T-cell (primary cell): ENCODE results near the gene TAP2. TPM values are rescaled to one million over a fixed set of nuclear protein-coding genes. Genes with fewer than 3 reads are reported as not detected.
A peak's percentile ranks its signal among the peaks of the same experiment; 100 is the strongest.

ENCODE experiments used
- ATAC-seq, 4 experiments: fragments of 200-7000 bp in 3 of 4; fragments of 150-1000 bp in 1 of 4; cut with Tn5 transposase; replicated peaks in 1 of 4; 1 replicate in 3 of 4; 2 replicates in 1 of 4; pipeline ENCODE4 v1.10.0; 2021; ENCODE audit warnings: moderate library complexity in 3 of 4, mild to moderate bottlenecking in 2 of 4, moderate number of reproducible peaks in 1 of 4
- CTCF ChIA-PET, 2 donors: fragments of 300-600 bp; sonication (Branson Sonifier 250); formaldehyde crosslinking; loops; one replicate each; lab custom pipeline; 2022; ENCODE audit warnings: antibody characterized with exemption in 2 of 2; lab: Charles Lee
- POLR2A ChIA-PET, 2 donors: fragments of 300-600 bp; sonication (Branson Sonifier 250); formaldehyde crosslinking; loops; one replicate each; lab custom pipeline; 2022; ENCODE audit warnings: antibody characterized with exemption in 2 of 2; lab: Charles Lee
- DNase-seq, 35 experiments: peaks; one replicate each; pipeline versions ENCODE4 v3.0.0 to v3.0.0-alpha.2; 2013 to 2023
- H3K27ac ChIP-seq: one replicate; pipeline ENCODE4 v1.5.1; 2013; ENCODE audit warnings: low read length
- H3K27me3 ChIP-seq, 2 experiments: replicated peaks in 1 of 2; 1 replicate in 1 of 2; 2 replicates in 1 of 2; pipeline versions ENCODE4 v1.6.1 to v1.7.0; 2013; ENCODE audit warnings: low read length in 1 of 2, mixed read lengths in 1 of 2; ENCODE audit not compliant: control insufficient read depth in 2 of 2, insufficient read depth in 2 of 2; ENCODE audit errors: extremely low read depth in 1 of 2
- H3K36me3 ChIP-seq, 2 donors: 1 replicate in 1 of 2; 2 replicates in 1 of 2; pipeline versions ENCODE4 v1.6.1 to v1.7.0; 2013; ENCODE audit warnings: low read length in 1 of 2; ENCODE audit not compliant: control insufficient read depth in 2 of 2, insufficient read depth in 1 of 2; ENCODE audit errors: extremely low read depth in 1 of 2
- H3K4me1 ChIP-seq, 2 experiments: 1 replicate in 1 of 2; 2 replicates in 1 of 2; pipeline versions ENCODE4 v1.6.1 to v1.7.0; 2013; ENCODE audit warnings: low read length in 2 of 2, mixed read lengths in 1 of 2; ENCODE audit not compliant: insufficient read depth in 2 of 2, control insufficient read depth in 1 of 2; ENCODE audit errors: extremely low read depth in 1 of 2
- H3K4me3 ChIP-seq, 2 donors: 1 replicate in 1 of 2; 2 replicates in 1 of 2; pipeline versions ENCODE4 v1.5.1 to v1.7.0; 2013; ENCODE audit warnings: mild to moderate bottlenecking in 2 of 2, low read length in 1 of 2, moderate library complexity in 1 of 2; ENCODE audit not compliant: control insufficient read depth in 1 of 2; ENCODE audit errors: extremely low read depth in 1 of 2
- H3K9me3 ChIP-seq: 2 replicates; pipeline ENCODE4 v1.7.0; 2013
- H3K27ac Mint-ChIP-seq, 2 donors: one replicate each; pipeline ENCODE4 v1.8.0; 2020 to 2021; ENCODE audit warnings: mild to moderate bottlenecking in 2 of 2, mixed read lengths in 2 of 2
- H3K27me3 Mint-ChIP-seq, 2 donors: one replicate each; pipeline ENCODE4 v1.8.0; 2021 to 2022; ENCODE audit warnings: mixed read lengths in 2 of 2
- H3K36me3 Mint-ChIP-seq: one replicate; pipeline ENCODE4 v1.8.0; 2021; ENCODE audit warnings: mixed read lengths
- H3K4me1 Mint-ChIP-seq, 3 donors: one replicate each; pipeline ENCODE4 v1.8.0; 2020 to 2022; ENCODE audit warnings: mixed read lengths in 3 of 3, mild to moderate bottlenecking in 1 of 3
- H3K4me3 Mint-ChIP-seq, 3 donors: one replicate each; pipeline ENCODE4 v1.8.0; 2020 to 2022; ENCODE audit warnings: mild to moderate bottlenecking in 3 of 3, mixed read lengths in 3 of 3, moderate library complexity in 3 of 3
- H3K9me3 Mint-ChIP-seq, 3 donors: one replicate each; pipeline ENCODE4 v1.8.0; 2020 to 2022; ENCODE audit warnings: mixed read lengths in 3 of 3
- WGBS: methylation state at CpG from one replicate; pipeline ENCODE4 v1.1.5; 2013; ENCODE audit warnings: missing lambda C conversion rate; ENCODE audit not compliant: insufficient coverage; 5-methylcytosine and 5-hydroxymethylcytosine counted together
- total RNA-seq, 35 experiments: library from RNA in 6 of 35; stranded (reverse) in 6 of 35; fragments of 120-200 nt in 1 of 35; gene quantifications; one replicate each; pipeline versions ENCODE4 v1.2.1 to v1.2.4 and lab custom pipeline; 2013 to 2026

Gene TAP2
- total RNA-seq, 5 donors from 2014 or later (not counting 1 experiment from before 2014, with no cell fraction given), result 116 to 147 (median 140) TPM

DNA sequence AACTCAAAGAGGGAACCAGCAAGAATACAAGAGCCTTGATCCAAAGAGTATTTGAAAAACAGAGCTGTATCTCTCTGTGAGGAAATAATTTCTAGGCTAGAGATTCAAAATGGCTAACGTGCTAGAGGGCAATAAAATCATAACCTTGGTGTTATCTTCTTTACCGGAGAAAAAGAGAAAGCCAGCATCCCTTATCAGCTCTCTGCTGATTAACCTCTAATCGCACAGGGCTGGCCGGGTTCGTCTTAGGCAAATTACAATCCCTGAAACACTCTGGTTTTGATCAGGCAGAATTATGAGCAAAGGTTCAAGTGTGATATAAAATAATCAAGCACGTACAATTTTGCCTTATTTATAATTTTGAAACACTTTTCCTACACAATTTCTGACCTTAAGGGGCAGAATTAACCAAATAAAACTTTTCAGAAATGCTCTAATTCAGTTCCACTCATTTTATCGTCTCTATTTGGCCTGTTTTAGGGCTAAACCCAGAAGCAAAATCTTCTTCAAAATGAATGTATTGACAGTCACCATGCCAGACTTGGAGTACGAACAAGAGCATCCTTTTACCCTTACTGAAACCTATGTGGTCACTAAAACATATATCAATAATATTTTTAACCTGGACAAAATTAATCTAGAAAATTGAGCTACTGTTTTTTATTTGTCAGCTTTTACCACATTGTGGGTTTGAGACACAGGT is 29.2 kb upstream of the TAP2 start:
- no peaks in the 10 kb centered on the region for H3K9me3 ChIP-seq
- WGBS, result 63% methylated on average over 3 of the region's 8 CpGs
- DNase-seq (no peak), ATAC-seq (peak in 2 of 4 experiments; percentile 28 to 37)
- H3K27ac Mint-ChIP-seq, result peak overlapping the region; percentile 82 to 91
- H3K27me3 Mint-ChIP-seq, result no peaks in the 10 kb centered on the region
- H3K36me3 ChIP-seq, result peaks cover 0 to 6% of the 10 kb centered on the region in 2 donors
- H3K27ac ChIP-seq, result peak overlapping the region; percentile 48
- H3K4me3 Mint-ChIP-seq, result peak overlapping the region in 1 of 3 donors; percentile 69
- POLR2A ChIA-PET, result interaction anchor here (0.5 to 2.3 kb wide), 8 partner anchors 13 to 104 kb away, joined by 3 to 29 read pairs (median 4); partner anchors contain the start of genes TAP2 (in 2 of the 2), BRD2 (in 1 of the 2) and PSMB8 (in 1 of the 2)
- peaks cover 13% of the 10 kb centered on the region for H3K36me3 Mint-ChIP-seq
- H3K4me1 ChIP-seq, result peaks cover 13 to 16% of the 10 kb centered on the region in 2 experiments
- CTCF ChIA-PET, result interaction anchor here (0.7 to 6.6 kb wide), 39 partner anchors 8 to 1967 kb away, joined by 3 to 207 read pairs (median 5); partner anchors contain the start of genes TAP2 (in 2 of the 2), HLA-DMA (in 1 of the 2), PSMB8 (in 1 of the 2) and PSMB9 (in 1 of the 2)
- no peak overlapping the region for H3K4me3 ChIP-seq
- H3K4me1 Mint-ChIP-seq, result peaks cover 25 to 35% (median 34%) of the 10 kb centered on the region in 3 donors
- H3K9me3 Mint-ChIP-seq, result peaks cover 0 to 1% (median 0%) of the 10 kb centered on the region in 3 donors
- H3K27me3 ChIP-seq, result no peaks in the 10 kb centered on the region

DNA sequence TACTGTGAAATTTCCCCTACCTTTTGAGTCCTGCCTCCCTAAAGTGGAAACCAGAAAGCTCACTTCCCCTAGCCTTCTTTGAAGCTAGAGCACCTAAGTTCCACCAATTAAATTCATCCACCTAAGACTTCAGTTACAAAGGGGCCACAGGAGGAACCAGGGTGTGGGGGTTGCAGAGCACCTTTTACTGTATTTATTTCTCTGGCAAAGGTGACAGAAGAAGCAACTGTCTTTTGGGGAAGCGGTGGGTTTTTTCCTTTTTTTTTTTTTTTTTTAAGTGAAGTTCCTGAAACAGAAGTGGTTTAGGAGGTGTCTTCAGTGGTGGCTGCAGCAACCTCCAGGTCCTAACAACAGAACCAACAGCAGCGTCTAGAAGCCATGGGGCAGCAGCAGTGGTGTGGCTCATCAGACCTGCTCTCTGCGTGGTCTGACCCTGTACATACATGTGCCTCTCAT is 28.5 kb upstream of the TAP2 start:
- ATAC-seq (peak; percentile 43 to 83 (median 62)), DNase-seq (peak in 2 of 35 experiments; percentile 15 to 57)
- no peak overlapping the region for H3K4me3 ChIP-seq
- peak overlapping the region; percentile 82 to 91 for H3K27ac Mint-ChIP-seq
- H3K36me3 ChIP-seq, result peaks cover 0 to 10% of the 10 kb centered on the region in 2 donors
- WGBS, result 23% methylated on average over 2 of the region's 3 CpGs
- peak overlapping the region in 2 of 3 donors; percentile 3 to 69 for H3K4me3 Mint-ChIP-seq
- H3K27me3 ChIP-seq, result no peaks in the 10 kb centered on the region
- H3K27ac ChIP-seq, result peak overlapping the region; percentile 48
- POLR2A ChIA-PET, result interaction anchor here in 1 of 2 donors (0.9 to 2.3 kb wide), 4 partner anchors 22 to 105 kb away, joined by 3 to 29 read pairs (median 4); partner anchors contain the start of genes BRD2 and TAP2
- peaks cover 25 to 35% (median 34%) of the 10 kb centered on the region in 3 donors for H3K4me1 Mint-ChIP-seq
- CTCF ChIA-PET, result interaction anchor here (0.8 to 6.6 kb wide), 14 partner anchors 10 to 458 kb away, joined by 3 to 207 read pairs (median 12); partner anchors contain the start of genes TAP2 (in 2 of the 2), PSMB8 (in 1 of the 2), PSMB9 (in 1 of the 2) and TAP1 (in 1 of the 2)
- H3K9me3 ChIP-seq, result no peaks in the 10 kb centered on the region
- H3K9me3 Mint-ChIP-seq, result no peaks in the 10 kb centered on the region
- H3K27me3 Mint-ChIP-seq, result no peaks in the 10 kb centered on the region
- H3K4me1 ChIP-seq, result peaks cover 13 to 16% of the 10 kb centered on the region in 2 experiments
- H3K36me3 Mint-ChIP-seq, result peaks cover 10% of the 10 kb centered on the region

DNA sequence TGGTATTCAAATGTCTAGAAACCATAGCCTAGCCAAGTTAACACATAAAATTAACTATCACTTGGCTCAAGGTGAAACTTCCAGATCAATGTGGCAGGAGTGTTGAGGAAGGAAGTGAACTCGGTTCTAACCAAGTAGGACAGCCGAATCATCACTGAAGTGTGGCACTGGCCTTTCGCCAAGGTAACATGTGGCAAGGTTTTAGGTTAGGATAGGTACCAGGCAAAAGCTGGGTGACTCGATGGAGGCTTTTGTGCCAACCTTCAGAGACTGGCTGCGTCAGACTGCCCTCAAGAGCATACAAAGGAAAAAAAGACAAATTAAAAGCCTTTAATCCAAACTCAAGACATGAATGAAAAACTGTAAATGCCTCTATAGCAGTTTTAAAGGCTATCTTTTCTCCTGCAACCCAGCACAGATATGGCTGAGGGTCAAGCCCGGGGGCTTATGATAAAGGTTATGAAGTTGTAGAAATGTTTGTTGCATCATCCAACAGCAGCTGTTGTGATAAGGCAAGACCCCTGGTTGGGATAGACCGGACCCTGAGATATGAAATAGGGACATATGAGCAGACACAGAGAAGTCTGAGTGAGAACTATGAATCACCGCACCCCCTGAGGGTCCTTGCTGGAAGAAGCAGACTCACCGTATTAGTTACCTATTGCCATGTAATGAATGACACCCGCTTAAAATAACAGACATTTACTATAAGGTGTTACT is 27.3 kb upstream of the TAP2 start:
- H3K4me3 ChIP-seq, result no peak overlapping the region
- no peaks in the 10 kb centered on the region for H3K27me3 Mint-ChIP-seq
- no peak overlapping the region for H3K4me3 Mint-ChIP-seq
- H3K36me3 Mint-ChIP-seq, result peaks cover 16% of the 10 kb centered on the region
- H3K4me1 Mint-ChIP-seq, result peaks cover 29 to 39% (median 38%) of the 10 kb centered on the region in 3 donors
- no peak overlapping the region for H3K27ac ChIP-seq
- 100% methylated on average over 2 of the region's 10 CpGs for WGBS
- H3K27ac Mint-ChIP-seq, result peak overlapping the region; percentile 82 to 91
- H3K36me3 ChIP-seq, result peaks cover 0 to 17% of the 10 kb centered on the region in 2 donors
- CTCF ChIA-PET, result interaction anchor here in 1 of 2 donors (0.6 to 1.0 kb wide), 2 partner anchors 12 to 35 kb away, joined by 4 to 7 read pairs; partner anchors contain the start of gene PSMB9
- ATAC-seq (no peak), DNase-seq (no peak)
- POLR2A ChIA-PET, result no interaction called here
- no peaks in the 10 kb centered on the region for H3K9me3 ChIP-seq
- no peaks in the 10 kb centered on the region for H3K27me3 ChIP-seq
- no peaks in the 10 kb centered on the region for H3K9me3 Mint-ChIP-seq
- H3K4me1 ChIP-seq, result peaks cover 16 to 19% of the 10 kb centered on the region in 2 experiments

DNA sequence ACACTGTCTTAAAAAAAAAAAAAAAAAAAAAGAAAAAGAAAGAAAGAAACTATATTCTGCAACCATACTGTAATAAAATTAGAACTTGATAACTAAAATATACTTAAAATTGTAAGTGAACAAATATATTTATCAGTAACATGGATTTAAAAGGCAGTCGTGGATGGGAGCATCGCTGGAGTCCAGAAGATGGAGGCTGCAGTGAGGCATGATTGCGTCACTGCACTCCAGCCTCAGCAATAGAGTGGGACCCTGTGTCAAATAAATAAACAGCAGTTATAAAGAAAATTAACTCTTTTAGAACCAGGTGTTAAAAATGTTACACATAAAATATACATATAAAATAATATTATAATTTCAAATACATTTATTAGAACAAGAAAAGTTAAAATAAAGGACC is 24.2 kb upstream of the TAP2 start:
- Histone ChIP-seq H3K27ac (no peak overlapping the region), H3K4me3 (no peak overlapping the region), H3K9me3 (no peaks in the 10 kb centered on the region), H3K36me3 (peaks cover 5 to 48% of the 10 kb centered on the region in 2 donors), H3K27me3 (no peaks in the 10 kb centered on the region), H3K4me1 (peaks cover 11 to 29% of the 10 kb centered on the region in 2 experiments)
- peaks cover 43% of the 10 kb centered on the region for H3K36me3 Mint-ChIP-seq
- H3K27ac Mint-ChIP-seq, result peak overlapping the region in 1 of 2 donors; percentile 21
- no peaks in the 10 kb centered on the region for H3K27me3 Mint-ChIP-seq
- DNase-seq, result no peak
- WGBS, result no CpG with 5 or more reads among the region's 3 CpGs
- H3K4me3 Mint-ChIP-seq, result no peak overlapping the region
- ChIA-PET CTCF (interaction anchor here in 1 of 2 donors (2.1 kb wide), 1 partner anchor 24 kb away, joined by 10 read pairs; the partner anchor contains the start of gene TAP2), POLR2A (no interaction called here)
- no peaks in the 10 kb centered on the region for H3K9me3 Mint-ChIP-seq
- peaks cover 45 to 56% (median 51%) of the 10 kb centered on the region in 3 donors for H3K4me1 Mint-ChIP-seq
- no peak for ATAC-seq

DNA sequence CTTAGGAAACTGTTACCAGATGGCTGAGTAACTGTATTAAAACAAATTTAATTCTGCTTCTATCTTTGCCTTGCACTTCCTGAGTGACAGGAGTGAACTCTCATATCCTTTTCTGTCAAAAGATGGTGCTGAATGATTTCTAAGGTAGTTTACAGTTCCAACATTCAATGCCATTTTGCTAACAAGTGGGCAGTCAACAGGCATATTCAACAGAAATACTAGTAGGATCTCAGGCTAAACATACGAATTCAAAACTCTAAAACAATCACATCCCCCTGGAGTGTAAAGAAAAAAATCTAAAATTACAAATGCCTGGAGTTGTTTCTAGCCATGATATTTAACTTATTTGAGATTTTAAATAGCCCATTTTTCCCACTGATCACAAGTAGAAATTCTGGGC is 22.1 kb upstream of the TAP2 start:
- Histone ChIP-seq H3K4me1 (peaks cover 2 to 34% of the 10 kb centered on the region in 2 experiments), H3K27me3 (no peaks in the 10 kb centered on the region), H3K36me3 (peaks cover 11 to 64% of the 10 kb centered on the region in 2 donors), H3K27ac (peak overlapping the region; percentile 29), H3K9me3 (no peaks in the 10 kb centered on the region), H3K4me3 (no peak overlapping the region)
- peaks cover 59% of the 10 kb centered on the region for H3K36me3 Mint-ChIP-seq
- WGBS, result no CpG with 5 or more reads among the region's 1 CpG
- ChIA-PET CTCF (interaction anchor here in 1 of 2 donors (1.0 kb wide), 1 partner anchor 123 kb away, joined by 3 read pairs; no protein-coding TSS in a partner anchor), POLR2A (no interaction called here)
- H3K27ac Mint-ChIP-seq, result peak overlapping the region; percentile 45 to 78
- no peaks in the 10 kb centered on the region for H3K9me3 Mint-ChIP-seq
- H3K4me1 Mint-ChIP-seq, result peaks cover 46 to 54% (median 50%) of the 10 kb centered on the region in 3 donors
- H3K4me3 Mint-ChIP-seq, result no peak overlapping the region
- DNase-seq, result no peak
- H3K27me3 Mint-ChIP-seq, result no peaks in the 10 kb centered on the region
- ATAC-seq, result no peak
